Thoracic aorta (tissue), 2 donors: ENCODE data around the gene CYB5R3. TPM values are rescaled to one million over a fixed set of nuclear protein-coding genes. Genes with fewer than 3 reads are reported as not detected.
"Not testable (repeated sequence)": the region's sequence is repeated elsewhere in the genome, so short reads cannot be mapped to it uniquely, and the experiment has no call there.

ENCODE experiments used
- ATAC-seq: fragments of 150-250 bp; one replicate; pipeline ENCODE4 v1.8.0; 2017; ENCODE audit warnings: low read depth; ENCODE audit not compliant: insufficient number of reproducible peaks, low FRiP score
- DNase-seq: peaks from one replicate; pipeline ENCODE4 v3.0.0-alpha.2; 2020; ENCODE audit warnings: low spot score
- H3K27ac ChIP-seq, 2 donors: fragments of 200-600 bp; sonication (generic); 1 replicate in 1 of 2; 2 replicates in 1 of 2; pipeline ENCODE4 v1.5.1; 2016; ENCODE audit warnings: mild to moderate bottlenecking in 2 of 2, moderate library complexity in 2 of 2
- H3K27me3 ChIP-seq: fragments of 200-600 bp; sonication (generic); replicated peaks from 2 replicates; pipeline ENCODE4 v1.6.0; 2016; ENCODE audit warnings: mild to moderate bottlenecking; ENCODE audit not compliant: insufficient read depth
- H3K36me3 ChIP-seq: fragments of 200-600 bp; sonication (generic); one replicate; pipeline ENCODE4 v1.5.1; 2016
- H3K4me1 ChIP-seq, 2 donors: fragments of 200-600 bp; sonication (generic); 1 replicate in 1 of 2; 2 replicates in 1 of 2; pipeline versions ENCODE4 v1.5.1 to v1.6.0; 2016; ENCODE audit warnings: low read depth in 2 of 2, mild to moderate bottlenecking in 1 of 2; ENCODE audit not compliant: control insufficient read depth in 1 of 2
- H3K4me3 ChIP-seq: fragments of 200-600 bp; sonication (generic); 2 replicates; pipeline ENCODE4 v1.5.1; 2016; ENCODE audit warnings: mild to moderate bottlenecking
- H3K9me3 ChIP-seq: fragments of 200-600 bp; sonication (generic); 2 replicates; pipeline ENCODE4 v1.5.1; 2016
- total RNA-seq, 2 donors: library from RNA; depleted of rRNA; stranded (reverse); fragments of >200 nt; gene quantifications; one replicate each; pipeline versions ENCODE4 v1.1.0 to v1.2.3, GENCODE V29; 2016
- TF ChIP-seq, protein P1 (sequence below): fragments of 200-600 bp; sonication (generic); IDR thresholded peaks from one replicate; pipeline ENCODE4 v1.5.1; 2019; ENCODE audit warnings: antibody characterized with exemption

CYB5R3 gene
- total RNA-seq, 2 donors from 2014 or later = 209 to 606 TPM

DNA sequence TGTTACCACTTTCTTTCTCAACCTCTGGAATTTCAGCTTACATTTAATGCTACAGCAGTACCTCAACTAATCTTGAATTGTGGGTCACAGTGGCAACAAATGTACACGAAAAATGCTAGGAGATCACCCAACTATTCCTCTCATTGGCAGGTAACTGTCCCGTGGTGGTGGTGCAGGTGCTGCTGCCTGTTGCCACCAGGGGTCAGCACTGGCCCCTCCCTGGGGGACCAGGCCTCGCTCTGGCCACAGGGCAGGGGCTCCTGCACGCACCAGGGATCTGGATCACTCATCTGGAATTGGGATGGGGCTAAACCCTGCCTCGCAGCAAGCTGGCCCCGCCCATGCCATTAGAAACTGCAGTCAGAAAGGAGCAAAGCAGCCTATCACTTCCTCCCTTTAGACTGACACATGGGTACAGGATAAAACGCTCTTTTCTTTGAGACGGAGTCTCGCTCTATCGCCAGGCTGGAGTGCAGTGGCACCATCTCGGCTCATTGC is 27.6 kb downstream of the CYB5R3 start:
- no peaks in the 10 kb centered on the region for H3K9me3 ChIP-seq
- H3K27ac ChIP-seq = peak overlapping the region; percentile 66 to 84
- H3K36me3 ChIP-seq = peaks cover 50% of the 10 kb centered on the region
- H3K4me3 ChIP-seq = peak overlapping the region; percentile 28
- H3K4me1 ChIP-seq = peaks cover 24 to 38% of the 10 kb centered on the region in 2 donors
- TF ChIP-seq, protein P1, sequence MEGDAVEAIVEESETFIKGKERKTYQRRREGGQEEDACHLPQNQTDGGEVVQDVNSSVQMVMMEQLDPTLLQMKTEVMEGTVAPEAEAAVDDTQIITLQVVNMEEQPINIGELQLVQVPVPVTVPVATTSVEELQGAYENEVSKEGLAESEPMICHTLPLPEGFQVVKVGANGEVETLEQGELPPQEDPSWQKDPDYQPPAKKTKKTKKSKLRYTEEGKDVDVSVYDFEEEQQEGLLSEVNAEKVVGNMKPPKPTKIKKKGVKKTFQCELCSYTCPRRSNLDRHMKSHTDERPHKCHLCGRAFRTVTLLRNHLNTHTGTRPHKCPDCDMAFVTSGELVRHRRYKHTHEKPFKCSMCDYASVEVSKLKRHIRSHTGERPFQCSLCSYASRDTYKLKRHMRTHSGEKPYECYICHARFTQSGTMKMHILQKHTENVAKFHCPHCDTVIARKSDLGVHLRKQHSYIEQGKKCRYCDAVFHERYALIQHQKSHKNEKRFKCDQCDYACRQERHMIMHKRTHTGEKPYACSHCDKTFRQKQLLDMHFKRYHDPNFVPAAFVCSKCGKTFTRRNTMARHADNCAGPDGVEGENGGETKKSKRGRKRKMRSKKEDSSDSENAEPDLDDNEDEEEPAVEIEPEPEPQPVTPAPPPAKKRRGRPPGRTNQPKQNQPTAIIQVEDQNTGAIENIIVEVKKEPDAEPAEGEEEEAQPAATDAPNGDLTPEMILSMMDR = peak; percentile 77
- peak; percentile 10 for ATAC-seq
- DNase-seq = no peak
- H3K27me3 ChIP-seq = no peaks in the 10 kb centered on the region

DNA sequence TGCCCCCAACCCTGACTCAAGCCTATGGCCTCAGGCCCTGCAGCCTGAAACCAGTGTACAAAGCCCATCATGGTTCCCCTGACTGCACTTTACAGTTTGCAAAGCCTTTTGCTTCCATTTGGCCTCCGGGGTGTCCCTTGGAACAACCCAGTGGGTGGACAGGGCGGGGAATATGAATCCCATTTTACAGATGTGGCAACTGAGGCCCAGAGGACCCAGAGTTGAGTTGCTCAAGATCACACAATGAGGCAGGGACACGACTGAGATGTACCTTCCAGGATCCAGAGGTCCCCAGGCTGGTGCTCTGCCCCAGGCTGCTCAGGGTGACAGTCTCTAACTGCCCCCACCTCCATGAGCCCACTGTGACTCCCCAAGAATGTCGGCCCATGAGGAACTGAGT is 29.1 kb downstream of the CYB5R3 start:
- no peaks in the 10 kb centered on the region for H3K9me3 ChIP-seq
- peak overlapping the region; percentile 66 to 84 for H3K27ac ChIP-seq
- TF ChIP-seq, protein P1 = no peak
- H3K4me3 ChIP-seq = no peak overlapping the region
- H3K4me1 ChIP-seq = peaks cover 32 to 50% of the 10 kb centered on the region in 2 donors
- H3K36me3 ChIP-seq = peaks cover 41% of the 10 kb centered on the region
- no peaks in the 10 kb centered on the region for H3K27me3 ChIP-seq
- ATAC-seq (no peak), DNase-seq (no peak)

DNA sequence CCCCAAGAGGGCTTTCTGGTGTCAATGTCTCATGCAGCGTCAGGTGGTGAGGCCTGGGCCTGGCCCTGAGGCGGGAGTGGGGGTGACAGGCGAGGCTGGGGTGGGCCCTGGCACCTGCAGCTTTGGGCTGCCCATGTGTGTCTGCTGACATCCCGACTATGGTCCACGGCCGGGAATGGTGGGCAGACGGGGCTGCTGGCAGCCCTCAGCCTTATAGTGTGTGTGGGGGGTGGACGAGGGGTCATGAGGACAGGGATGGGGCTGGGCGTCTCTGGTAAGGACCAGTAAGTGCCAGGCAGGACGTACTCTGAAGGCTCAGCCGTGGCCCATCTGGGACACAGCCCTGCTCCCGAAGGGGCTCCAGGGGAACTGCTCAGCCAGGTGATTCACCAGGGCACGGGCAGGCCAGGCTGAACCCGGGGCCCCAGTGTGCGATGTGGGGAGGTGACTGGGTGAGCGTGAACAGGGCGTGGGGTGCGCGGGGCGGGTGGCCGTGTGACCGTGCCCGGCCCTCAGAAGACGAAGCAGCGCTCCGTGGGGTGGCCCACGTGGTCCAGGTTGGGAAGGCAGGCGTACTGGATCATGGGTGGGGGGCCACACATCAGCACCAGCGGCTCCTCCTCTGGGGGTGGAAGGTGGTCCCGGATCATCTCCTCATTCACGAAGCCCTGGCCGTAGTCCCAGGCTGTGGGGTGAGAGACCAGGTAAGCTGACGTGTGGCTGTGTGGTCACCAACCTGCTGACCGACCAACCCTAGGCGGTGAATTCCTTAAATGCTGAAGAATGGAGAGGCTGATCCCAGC is 29.7 kb downstream of the CYB5R3 start:
- Histone ChIP-seq H3K4me1 (peaks cover 32 to 50% of the 10 kb centered on the region in 2 donors), H3K27me3 (no peaks in the 10 kb centered on the region), H3K27ac (peak overlapping the region; percentile 66 to 84), H3K36me3 (peaks cover 36% of the 10 kb centered on the region), H3K4me3 (no peak overlapping the region), H3K9me3 (no peaks in the 10 kb centered on the region)
- DNase-seq (no peak), ATAC-seq (no peak)
- TF ChIP-seq, protein P1 = no peak

DNA sequence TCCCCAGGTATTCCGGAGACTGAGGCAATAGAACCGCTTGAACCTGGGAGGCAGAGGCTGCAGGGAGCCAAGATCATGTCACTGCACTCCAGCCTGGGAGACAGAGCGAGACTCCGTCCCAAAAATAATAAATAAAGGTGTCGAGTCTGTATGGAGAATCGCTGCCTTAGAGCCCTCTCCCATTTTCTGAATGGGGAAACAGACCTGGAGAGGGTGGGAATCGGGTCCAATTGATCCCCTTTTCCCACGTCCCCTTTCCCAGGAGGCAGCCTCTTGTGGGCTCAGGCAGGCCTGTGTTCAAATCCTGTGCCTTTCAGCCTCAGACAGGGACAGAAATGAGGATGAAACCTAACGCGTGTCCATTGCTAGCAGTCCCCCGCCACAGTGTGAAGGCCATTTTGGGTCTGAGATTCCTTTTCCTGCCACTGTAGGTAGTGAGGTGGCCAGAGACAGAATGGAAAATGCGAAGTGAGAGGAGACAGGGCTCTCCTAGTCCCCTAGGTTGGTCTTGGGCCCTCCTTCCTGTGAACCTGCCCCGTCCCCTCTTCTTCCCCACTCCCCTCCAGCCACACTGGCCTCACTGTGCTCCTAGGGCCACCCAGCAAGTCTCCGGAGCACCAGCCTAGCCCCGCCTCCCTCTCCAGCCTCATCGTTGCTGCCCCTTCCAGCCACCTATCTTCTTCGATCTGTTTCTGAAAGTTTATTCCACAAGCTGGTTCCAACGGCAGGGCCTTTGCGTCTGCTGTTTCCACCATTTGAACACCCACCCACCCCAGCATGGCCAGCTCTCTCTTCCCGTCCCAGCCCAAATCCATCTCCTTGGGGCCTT is 31.8 kb downstream of the CYB5R3 start:
- Histone ChIP-seq H3K4me3 (no peak overlapping the region), H3K4me1 (peaks cover 44 to 60% of the 10 kb centered on the region in 2 donors), H3K27me3 (no peaks in the 10 kb centered on the region), H3K36me3 (peaks cover 19% of the 10 kb centered on the region), H3K27ac (peak overlapping the region; percentile 88 to 91), H3K9me3 (no peaks in the 10 kb centered on the region)
- TF ChIP-seq, protein P1 = no peak
- ATAC-seq = no peak
- no peak for DNase-seq

DNA sequence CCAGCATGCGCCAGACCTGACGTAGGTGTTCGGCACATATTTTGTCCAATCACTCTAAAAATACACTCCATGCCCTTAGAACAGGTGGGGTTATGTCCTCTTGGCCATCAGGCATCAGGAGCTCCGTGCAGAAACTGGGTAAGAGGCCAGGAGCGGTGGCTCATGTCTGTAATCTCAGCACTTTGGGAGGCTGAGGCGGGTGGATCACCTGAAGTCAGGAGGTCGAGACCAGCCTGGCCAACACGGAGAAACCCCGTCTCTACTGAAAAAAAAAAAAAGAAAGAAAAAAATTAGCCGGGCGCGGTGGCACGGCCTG is 33.4 kb downstream of the CYB5R3 start:
- not testable (repeated sequence) for H3K27me3 ChIP-seq, H3K9me3 ChIP-seq, ATAC-seq, DNase-seq
- peak overlapping the region; percentile 93 for H3K4me3 ChIP-seq
- peak overlapping the region; percentile 88 to 91 for H3K27ac ChIP-seq
- peaks cover 16% of the 10 kb centered on the region for H3K36me3 ChIP-seq
- peaks cover 37 to 58% of the 10 kb centered on the region in 2 donors for H3K4me1 ChIP-seq
